Activated CD8-positive, alpha-beta memory T cell treated with anti-CD3 and anti-CD28 coated beads, Interleukin-2, amount 50 U/mL, for 1 hour (primary cell): ENCODE results near the gene CNN2.

Experiments
- DNase-seq: peaks from one replicate; pipeline ENCODE4 v3.0.0-alpha.2; 2020; ENCODE audit errors: extremely low read depth

Gene CNN2

GRCh38 chr19:995051-995827 is 31.2 kb upstream of the CNN2 start:
- DNase-seq: no peak

- DNase-seq: peak; percentile 96
These were observed 30.2 kb upstream of the CNN2 start for GRCh38 chr19:996051-996838.

- DNase-seq: no peak
These were observed 28.3 kb upstream of the CNN2 start for GRCh38 chr19:998064-998463.

DNA sequence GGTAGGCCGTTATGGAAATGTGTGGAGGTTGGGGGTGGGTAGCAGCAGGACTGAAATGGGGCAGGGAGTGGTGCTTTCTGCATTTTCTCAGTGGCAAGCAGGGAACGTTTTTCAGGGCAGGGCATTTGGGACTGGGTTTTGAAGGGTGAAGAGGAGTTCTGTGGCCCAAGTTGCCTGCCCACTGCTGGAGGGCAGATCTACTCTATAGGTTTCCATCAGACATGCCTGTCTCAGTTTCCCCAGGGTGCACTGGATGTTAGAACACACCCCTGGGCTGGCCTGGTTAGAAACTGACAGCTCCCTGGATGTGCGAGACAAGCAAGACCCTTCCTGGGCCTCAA is 27.1 kb upstream of the CNN2 start:
- DNase-seq: no peak

- peak; percentile 45 for DNase-seq
These were observed 26.3 kb upstream of the CNN2 start, which contains the start of gene GRIN3B for GRCh38 chr19:1000095-1000494. Gene GRIN3B, plus strand, starts transcription at chr19:1000419. Its CDS starts 19 bp downstream, at chr19:1000438.

- no peak for DNase-seq
These were observed 25.5 kb upstream of the CNN2 start for GRCh38 chr19:1000591-1001537.

- no peak for DNase-seq
These were observed 24.8 kb upstream of the CNN2 start for GRCh38 chr19:1001538-1002166.

DNA sequence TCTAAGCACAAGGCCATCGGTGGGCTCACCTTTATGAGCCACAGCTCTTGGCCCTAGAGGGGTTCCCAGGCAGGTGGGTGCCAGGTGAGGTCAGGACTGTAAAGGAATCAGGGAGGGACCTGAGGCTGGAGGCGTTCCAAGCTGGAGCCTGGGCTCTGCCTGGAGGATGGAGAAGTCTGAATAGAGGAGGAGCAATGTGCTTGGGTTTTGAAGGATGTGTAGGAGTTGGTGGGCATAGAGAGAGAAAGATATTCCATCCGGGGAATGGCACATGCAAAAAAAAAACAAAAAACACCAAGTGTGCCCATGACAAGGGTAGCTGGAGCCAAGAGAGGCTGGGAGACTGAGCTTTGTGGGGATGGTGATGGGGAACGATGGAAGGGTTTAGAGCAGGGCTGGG is 23.8 kb upstream of the CNN2 start:
- DNase-seq: no peak

DNA sequence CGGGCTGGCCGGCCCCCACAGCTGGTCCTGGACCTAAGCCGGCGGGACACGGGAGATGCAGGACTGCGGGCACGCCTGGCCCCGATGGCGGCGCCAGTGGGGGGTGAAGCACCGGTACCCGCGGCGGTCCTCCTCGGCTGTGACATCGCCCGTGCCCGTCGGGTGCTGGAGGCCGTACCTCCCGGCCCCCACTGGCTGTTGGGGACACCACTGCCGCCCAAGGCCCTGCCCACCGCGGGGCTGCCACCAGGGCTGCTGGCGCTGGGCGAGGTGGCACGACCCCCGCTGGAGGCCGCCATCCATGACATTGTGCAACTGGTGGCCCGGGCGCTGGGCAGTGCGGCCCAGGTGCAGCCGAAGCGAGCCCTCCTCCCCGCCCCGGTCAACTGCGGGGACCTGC is 23.1 kb upstream of the CNN2 start:
- DNase-seq: no peak

GRCh38 chr19:1004204-1004802 is 22.1 kb upstream of the CNN2 start:
- no peak for DNase-seq

GRCh38 chr19:1004803-1005664 is 21.4 kb upstream of the CNN2 start:
- DNase-seq: no peak

GRCh38 chr19:1006711-1007398 is 19.6 kb upstream of the CNN2 start:
- DNase-seq: no peak

DNA sequence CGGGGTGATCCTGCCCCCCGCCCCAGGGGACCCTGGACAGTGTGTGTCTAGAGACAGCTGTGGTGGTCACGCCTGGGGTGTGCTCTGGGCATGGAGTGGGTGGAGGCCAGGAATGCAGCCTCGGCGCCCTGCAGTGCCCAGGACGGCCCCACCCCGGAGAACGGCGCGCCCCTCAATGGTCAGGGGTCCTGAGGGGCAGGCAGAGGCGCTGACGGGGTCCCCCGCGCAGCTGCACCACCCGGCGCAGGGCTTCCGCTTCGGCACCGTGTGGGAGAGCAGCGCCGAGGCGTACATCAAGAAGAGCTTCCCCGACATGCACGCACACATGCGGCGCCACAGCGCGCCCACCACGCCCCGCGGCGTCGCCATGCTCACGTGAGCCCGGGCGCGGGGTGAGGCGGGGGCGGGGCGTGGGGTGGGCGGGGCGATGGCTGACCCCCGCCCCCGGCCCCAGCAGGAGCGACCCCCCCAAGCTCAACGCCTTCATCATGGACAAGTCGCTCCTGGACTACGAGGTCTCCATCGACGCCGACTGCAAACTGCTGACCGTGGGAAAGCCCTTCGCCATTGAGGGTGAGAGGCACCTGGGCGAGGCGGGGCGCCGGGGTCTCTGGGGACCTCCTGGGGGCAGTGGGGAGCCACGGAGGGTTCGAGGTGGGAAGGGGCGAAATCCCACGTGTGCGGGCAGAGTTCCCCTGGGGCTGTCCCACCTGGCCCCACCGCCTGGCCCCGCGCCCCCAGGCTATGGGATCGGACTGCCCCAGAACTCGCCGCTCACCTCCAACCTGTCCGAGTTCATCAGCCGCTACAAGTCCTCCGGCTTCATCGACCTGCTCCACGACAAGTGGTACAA is 18.8 kb upstream of the CNN2 start:
- DNase-seq: no peak

GRCh38 chr19:1008268-1009040 is 18.0 kb upstream of the CNN2 start:
- DNase-seq: no peak

- no peak for DNase-seq
These were observed 17.1 kb upstream of the CNN2 start for GRCh38 chr19:1009041-1009980.

DNA sequence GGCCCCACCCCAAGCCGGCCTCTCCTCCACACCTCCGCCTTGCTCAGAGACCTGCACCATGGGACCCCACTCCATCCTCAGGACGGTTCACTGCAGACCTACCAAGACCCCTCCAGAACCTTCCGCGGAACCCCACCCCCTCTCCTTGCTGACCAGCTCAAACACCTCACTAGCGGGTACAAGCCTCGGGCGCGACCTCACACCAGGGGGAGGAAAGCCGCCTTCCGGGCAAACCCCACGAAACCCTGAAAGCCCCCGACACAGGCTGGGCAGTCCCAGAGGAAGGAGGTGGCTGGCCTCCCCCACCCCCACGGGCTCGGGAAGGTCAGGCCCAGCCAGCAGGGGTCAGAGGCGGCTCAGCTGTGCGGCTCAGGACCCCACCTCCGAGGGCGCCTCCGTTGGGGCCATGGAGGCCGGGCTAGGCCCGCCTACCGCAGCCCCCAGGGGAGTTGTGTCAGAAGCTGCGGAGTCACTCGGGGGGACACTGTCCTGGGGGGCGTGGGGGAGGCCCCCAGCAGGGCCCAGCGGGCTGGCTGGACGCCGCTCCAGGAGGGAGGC is 16.3 kb upstream of the CNN2 start:
- DNase-seq: no peak
